ENCODE measurements around the gene TLE4.
A peak's percentile ranks its signal among the peaks of the same experiment; 100 is the strongest.
"Not testable (repeated sequence)": the region's sequence is repeated elsewhere in the genome, so short reads cannot be mapped to it uniquely, and the experiment has no call there.

Gene TLE4

DNA sequence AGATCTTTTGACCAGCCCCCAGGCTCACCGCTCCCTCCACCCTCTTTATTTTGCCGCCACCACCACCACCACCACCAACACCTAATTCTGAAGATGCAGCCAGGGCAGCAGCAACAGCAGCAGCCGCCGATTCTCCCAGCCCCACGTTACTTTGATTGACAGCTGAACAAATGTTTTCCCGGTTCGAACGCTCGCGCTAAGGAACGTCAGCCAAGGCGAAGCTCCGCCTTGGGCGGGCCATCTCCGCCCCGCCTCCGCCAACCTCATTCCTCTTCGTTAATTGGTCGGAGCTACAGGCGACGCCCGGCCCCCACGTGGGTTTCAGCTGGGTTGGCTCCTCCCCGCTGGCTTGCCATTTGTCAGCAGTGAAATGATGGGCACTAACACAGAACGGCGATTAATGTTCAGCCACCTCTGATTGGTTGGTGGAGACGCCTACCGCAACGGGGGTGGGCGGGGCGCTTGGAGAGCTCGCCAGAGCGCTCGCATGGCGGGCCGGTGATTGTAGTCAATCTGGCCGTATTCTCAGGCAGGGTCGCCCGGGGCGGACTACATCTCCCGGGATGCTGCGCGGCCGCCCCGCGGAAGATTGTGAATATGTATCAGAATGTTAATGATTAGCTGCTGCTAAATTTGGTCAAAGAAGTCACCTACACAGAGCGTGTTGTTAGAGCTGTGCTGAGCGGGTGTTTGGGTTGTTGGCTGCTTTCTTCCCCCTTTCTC is at the start of gene TLE4:
Gene TLE4 (plus strand): TSS at position 657 of the 723 bp plus-strand sequence. CDS start 826 bp downstream, outside the sequence.
- DNase-seq (ENCODE audit: low read depth) = peak; percentile 100
- H3K4me3 ChIP-seq (ENCODE audit: low read depth, low read length) = peak within 1 kb of the TSS; percentile 78

DNA sequence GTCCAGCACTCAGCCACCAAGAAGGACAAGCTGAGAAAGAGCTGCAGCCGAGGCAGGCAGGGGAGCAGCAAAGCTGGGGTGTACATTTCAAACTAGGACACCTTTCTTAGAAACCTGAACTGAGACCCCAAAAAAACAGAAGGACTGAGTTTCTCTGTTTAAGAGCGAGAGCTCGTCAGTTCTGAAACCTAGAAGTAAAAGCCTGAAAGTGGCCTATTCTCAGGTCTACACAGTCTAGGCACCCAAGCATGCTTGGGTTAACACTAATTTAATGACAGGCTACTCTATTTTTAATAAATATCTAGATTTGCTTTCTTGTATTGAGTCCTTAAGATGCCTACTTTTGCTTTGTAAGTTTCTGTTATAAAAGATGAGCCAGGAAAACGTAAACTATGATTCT is 49.0 kb upstream of the TLE4 start:
- no peak overlapping the region for H3K4me3 ChIP-seq (ENCODE audit: low read depth, low read length)
- no peak for DNase-seq (ENCODE audit: low read depth)

DNA sequence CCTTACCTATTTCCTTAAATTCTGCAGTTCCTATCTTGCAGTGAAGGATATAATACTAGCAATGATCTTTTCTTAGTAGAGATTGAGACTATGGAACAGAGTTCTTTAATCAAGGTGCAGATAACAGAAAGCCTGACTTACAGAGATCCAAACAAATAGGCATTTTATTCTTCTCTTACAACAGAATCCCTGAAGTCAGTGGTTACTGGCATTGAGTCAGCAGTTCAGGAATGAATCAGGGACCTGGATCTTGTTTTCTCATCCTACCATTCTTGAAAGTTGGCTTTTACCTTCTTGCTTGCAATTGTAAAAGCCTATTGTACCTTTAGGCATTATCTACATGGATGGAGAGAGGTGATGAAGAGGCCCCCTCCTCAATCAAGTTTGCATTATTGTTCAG is 47.5 kb upstream of the TLE4 start:
- DNase-seq (ENCODE audit: low read depth) = peak; percentile 10
- H3K4me3 ChIP-seq (ENCODE audit: low read depth, low read length) = no peak overlapping the region

DNA sequence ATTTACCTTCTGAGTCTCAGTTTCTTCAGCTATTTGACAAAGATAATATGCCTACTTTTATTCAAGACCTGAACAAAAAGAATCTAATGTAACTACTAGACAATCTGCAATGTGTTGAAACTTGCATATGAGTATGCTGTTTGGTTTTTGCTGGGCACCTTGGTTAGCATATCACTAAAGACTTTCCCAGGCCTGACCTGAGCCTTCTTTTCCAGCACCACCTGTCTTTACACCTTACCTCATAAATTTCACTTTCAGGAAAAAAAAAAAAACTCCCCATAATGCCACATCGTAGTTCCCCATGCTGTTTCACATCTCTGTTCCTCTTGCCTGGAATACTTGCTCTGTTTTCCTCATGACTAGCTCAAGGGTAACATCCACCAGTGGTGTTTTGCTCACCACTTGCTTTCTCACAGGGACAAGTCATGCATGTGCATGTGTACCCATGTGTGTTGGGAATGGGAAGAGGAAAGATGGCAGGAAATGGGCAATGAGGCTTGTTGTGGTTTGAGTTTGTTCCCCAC is 45.6 kb upstream of the TLE4 start:
- no peak overlapping the region for H3K4me3 ChIP-seq (ENCODE audit: low read depth, low read length)
- DNase-seq (ENCODE audit: low read depth) = no peak

DNA sequence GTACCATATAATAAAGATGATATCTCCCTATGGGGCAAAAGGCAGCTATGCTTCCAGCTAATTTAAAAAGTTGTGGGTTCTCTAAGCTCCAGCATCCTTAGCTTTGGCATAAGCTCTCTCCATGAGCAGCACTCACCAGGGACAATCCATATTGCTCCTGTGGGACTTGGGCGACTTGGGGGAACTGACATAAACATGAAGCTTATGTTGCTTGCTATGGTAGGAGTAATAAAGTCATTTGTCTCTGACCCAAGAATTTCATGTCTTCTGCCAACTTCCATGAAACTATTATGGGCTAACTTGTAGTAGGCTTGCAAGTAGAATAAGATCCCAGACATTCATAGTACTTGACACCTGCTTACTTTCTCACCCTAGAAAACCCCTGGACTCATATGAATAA is 36.2 kb upstream of the TLE4 start:
- DNase-seq (ENCODE audit: low read depth) = no peak

DNA sequence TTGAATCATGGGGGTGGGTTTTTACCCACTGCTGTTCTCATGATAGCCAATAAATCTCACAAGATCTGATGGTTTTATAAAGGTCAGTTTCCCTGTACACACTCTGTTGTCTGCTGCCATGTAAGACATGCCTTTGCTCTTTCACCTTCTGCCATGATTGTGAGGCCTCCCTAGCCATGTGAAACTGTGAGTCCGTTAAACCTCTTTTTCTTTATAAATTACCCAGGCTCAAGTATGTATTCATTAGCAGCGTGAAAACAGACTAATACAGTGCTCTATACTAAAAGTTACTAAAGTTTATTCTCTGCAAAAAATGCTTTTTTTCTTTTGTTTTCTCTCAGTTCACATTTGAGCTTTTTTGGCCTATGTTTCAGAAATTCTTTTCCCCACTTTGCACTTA is 33.9 kb upstream of the TLE4 start:
- no peak overlapping the region for H3K4me3 ChIP-seq (ENCODE audit: low read depth, low read length)
- DNase-seq (ENCODE audit: low read depth) = no peak

More for the DNA sequence above, 36.2 kb upstream of the TLE4 start:
- H3K4me3 ChIP-seq (ENCODE audit: low read depth, low read length) = no peak overlapping the region

DNA sequence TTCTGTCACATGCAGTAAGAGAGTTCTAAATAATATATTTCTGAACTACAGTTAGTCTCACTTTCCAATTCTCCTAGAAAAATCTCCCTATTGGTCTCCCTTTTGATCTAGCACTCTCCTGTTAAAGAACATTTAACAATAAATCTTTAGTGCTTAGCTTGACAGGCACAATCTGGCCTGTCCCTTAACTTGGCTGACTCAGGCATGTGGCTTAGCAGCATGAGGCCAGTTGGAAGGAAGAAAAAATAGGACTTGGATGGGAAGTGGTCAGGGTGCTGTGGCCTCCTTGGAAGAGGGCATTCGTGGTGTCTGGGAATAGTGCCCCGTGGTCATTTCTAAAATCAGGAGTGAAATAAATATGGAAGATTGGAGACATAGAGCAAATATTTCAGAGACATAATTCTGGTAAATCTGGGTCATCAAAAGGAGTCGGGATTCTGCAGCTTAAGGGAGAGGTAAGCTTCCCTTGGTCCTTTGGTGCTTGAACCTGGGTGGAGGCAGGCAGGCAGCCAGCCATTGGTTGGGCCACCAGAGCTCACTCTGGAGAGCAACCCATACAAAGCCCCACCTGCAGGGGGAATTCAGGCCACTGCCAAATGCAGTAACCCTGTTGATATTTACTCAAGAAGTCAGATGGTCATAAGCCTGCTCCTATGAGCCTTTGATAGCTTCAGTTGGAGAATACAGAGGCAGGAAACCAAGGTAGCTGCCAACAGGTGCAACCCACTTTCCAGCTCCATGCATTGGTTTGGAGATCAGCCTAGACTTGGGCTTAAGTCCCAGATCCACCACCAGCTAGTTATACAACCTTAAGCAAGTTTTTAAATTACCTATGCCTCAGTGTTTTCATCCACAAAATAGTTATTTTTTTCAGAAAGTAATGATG is 28.8 kb upstream of the TLE4 start:
- no peak overlapping the region for H3K4me3 ChIP-seq (ENCODE audit: low read depth, low read length)
- no peak for DNase-seq (ENCODE audit: low read depth)

DNA sequence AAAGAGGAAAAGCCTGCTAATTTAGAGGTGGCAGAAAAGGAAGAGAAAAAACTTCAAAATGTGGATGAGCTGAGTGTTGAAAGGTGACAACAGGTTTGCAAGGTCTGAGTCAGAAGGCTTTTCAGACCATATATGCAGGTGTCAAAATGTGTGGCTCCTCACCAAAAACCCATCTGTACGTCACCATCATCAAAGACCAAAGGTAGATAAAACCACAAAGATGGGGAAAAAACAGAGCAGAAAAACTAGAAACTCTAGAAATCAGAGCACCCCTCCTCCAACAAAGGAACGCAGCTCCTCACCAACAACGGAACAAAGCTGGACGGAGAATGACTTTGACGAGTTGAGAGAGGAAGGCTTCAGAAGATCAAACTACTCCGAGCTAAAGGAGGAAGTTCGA is 27.4 kb upstream of the TLE4 start:
- not testable (repeated sequence) for DNase-seq (ENCODE audit: low read depth); H3K4me3 ChIP-seq (ENCODE audit: low read depth, low read length)

DNA sequence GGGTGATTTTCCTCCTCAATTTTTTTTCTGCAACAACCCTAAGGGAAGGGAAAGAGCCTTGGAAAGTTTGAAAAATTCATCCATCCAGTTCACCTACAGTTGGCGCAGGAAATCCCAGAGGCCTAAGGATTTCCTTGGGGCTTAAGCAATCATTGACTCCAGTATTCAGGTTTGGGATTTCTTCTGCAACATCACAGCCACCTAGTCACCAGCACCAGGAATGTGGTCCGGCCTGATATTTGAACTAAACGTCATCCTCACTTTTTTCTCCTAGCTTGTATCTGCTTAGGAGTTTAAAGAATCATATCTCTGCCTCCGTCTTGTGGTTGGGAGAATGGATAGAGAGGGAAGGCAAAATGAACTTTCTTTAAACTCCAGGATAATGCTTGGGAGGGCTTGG is 20.2 kb upstream of the TLE4 start:
- DNase-seq (ENCODE audit: low read depth) = no peak
- H3K4me3 ChIP-seq (ENCODE audit: low read depth, low read length) = no peak overlapping the region

DNA sequence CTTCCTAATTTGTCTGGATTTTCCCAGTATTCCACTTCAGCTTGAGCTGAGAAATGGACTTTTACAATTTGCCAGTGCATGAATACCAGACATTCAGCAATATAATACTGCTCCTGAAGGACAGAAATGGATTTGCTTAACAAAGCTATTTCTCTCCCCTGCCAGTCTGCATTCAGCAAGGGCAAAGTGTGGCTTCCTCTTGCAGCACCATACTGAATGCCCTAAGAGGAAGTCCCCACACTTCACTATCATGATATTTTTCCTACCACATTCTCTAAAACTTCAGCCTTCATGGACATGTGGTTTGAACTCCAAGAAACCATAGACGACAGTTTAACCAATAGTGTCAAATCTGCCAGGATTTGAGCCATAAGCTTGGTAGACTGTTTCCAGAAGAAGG is 19.8 kb upstream of the TLE4 start:
- no peak overlapping the region for H3K4me3 ChIP-seq (ENCODE audit: low read depth, low read length)
- no peak for DNase-seq (ENCODE audit: low read depth)

DNA sequence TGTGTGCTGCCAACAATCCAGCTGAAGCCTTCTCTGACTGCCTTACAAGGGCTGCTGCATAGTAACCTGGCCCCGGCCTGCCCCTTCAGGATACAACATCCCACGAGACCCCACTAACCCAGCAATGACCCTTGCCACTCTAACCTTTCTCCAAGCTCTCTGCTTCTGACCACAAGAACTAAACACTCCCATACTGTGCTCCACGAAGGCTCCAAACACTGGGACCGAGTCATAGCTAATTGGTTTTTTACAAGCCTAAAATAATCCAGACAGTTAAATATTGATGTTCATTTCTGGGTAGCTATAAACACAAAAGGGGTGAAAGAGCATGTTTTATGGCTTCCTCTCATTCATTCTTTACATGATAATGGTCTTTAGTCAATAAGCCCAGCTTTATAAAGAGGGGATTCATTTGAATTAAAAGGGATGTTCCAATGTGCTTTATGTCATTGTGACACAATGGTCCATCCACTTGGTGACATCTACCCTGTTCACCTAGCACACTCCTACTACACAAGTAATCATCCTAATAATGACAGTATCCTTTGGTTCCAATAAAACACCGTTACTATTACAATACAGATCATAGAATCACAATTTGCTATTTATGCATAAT is 16.2 kb upstream of the TLE4 start:
- H3K4me3 ChIP-seq (ENCODE audit: low read depth, low read length) = no peak overlapping the region
- no peak for DNase-seq (ENCODE audit: low read depth)

DNA sequence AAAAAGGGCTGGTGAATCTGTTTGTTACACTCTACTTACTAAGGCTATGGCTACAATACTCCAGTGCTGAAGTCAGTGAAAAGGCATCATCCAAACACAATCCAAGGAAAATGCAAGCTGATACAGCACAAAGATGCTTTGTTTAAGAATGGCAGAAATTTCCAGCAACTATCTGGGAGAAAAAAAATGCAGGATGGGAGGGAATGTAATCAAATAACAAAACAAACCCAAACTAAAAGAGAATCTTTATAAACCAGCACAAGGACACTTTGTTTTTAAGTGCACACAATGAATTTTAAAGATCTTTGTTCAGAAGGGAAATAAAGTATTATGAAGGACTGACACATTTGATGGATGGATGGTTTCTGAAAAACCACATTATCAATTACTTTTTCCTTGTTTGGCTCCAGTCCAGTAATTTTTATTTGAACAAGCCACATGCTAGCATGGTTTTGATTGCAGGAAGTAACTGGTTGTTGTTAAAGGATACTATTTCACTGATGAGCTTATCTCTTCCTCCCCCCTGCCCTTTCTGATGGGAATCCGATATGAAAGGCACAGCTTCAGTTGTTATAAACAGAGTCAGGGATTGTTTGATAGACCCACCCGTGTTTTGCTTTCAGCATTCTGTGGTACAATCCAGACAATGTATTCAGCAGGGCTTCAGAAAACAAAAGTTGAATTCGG is 12.1 kb upstream of the TLE4 start:
- H3K4me3 ChIP-seq (ENCODE audit: low read depth, low read length) = no peak overlapping the region
- no peak for DNase-seq (ENCODE audit: low read depth)

DNA sequence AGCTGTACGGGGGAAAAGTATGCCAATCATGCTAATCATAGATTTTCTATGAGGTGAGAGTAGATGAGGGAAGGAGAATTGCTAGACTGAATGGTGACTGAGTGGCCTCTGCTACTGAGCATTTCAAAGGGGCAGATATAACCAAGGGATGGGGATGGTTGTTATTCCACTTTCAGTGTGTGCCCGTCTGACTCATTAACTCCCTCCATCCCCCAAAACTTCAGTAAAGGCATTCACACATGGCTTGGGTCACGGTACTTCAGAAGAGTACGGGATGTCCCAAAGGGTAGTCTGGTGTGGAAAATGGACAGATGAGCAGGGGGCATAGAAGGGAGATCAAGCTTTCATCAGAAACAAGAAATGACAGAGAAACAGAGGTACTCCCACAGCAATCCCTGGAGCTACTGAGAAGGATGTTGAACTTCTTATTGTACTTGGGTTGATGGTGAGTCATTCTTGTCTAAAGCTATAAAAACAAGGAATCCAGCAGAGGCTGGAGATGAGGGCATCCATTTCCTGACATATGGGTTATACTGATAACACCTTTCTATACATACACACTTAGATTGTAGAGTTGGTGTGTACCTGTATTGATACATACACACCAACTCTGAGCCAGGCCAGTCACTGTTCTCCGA is 8.9 kb upstream of the TLE4 start:
- DNase-seq (ENCODE audit: low read depth) = no peak
- no peak overlapping the region for H3K4me3 ChIP-seq (ENCODE audit: low read depth, low read length)

DNA sequence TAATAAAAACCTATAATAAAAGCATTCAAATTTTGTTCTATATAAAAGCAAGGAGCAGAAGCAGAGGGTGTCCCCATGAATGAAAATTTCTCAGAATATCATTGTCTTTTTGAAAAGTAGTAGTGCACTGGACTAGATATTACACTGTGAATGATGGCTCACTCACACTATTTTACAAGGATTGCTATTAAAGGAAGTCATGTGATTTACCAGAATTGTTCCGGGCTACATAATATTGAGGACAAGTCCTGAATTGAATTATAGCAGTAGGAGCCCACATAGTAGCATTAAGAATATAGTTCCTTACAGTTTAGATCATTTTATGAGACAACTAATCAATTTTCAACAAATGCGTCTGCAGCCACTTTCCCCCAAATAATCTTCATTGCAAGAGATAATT is 7.7 kb upstream of the TLE4 start:
- no peak overlapping the region for H3K4me3 ChIP-seq (ENCODE audit: low read depth, low read length)
- DNase-seq (ENCODE audit: low read depth) = no peak

DNA sequence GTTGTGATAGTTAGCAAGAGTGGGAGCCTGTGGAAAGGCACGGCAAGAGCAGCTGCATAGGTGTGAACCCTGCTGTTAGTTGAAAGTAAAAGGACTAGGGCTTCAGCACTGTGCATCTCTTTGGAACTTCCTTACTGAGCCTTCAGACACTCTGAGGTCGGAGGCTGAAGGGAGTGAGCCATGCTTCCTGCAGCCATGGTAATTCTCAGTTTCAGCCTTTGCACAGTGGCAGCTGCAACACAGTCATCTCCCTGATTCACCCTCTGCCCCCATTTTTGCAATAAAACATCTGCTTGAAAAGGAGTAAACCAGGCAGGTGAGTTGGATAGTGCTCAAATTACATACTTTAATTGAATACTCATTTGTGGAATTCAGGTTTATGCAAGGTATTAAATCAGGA is 6.5 kb upstream of the TLE4 start:
- no peak overlapping the region for H3K4me3 ChIP-seq (ENCODE audit: low read depth, low read length)
- no peak for DNase-seq (ENCODE audit: low read depth)

DNA sequence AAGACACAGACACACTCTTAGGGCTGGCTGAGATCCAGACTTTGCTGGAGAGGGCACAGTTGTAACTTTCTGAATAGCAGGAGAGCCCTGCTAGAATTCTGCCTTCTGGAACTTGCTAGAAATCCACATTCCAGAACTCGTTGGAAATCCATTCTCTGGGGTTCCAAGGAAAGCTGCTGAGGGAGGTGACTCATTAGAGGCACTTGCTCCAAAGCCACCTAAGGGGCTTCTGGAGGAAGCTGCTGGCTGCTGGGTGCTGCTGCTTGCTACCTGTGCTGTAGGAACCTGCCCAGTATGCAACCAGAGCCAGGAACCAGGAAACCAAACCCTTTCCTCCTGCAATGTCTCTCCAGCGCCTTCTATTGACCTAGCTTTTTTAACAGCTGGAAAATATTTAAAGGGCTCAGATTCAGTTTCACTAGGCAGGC is 4.1 kb upstream of the TLE4 start:
- no peak for DNase-seq (ENCODE audit: low read depth)
- H3K4me3 ChIP-seq (ENCODE audit: low read depth, low read length) = no peak overlapping the region

DNA sequence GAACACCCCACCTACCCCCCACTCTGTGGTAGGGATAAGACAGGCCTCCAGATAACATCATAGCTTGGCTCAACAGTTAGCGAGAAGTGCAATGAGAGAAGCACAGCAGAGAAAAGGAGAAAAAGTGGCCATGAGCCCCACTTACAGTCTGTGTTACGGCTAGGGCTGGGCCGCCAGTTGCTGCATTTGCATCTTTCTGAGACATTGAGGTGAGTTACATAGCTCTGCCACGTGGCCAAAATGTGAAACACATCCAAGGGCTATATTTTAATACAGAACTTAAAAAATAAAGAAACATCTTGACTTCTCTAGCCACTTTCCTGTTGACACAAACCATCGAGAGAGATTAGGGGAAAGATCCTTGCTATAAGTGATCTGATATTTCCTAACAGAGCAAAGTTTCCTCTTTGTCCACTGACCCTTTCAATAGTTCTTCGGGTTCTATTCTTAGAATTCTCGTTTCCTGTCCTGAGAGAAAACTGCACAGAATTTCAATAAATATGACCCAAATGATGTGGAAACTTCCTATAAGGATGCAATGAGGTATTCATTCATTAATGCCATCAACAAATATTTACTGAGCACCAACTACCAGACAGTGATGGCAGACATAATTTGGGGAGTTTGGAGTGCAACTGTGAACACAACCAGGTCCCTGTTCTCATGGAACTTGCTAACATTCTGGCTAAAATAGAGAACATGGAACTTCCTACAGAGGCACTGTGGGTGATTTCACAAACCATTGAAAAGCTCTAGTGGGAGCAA is 3.2 kb upstream of the TLE4 start:
- no peak overlapping the region for H3K4me3 ChIP-seq (ENCODE audit: low read depth, low read length)
- no peak for DNase-seq (ENCODE audit: low read depth)

DNA sequence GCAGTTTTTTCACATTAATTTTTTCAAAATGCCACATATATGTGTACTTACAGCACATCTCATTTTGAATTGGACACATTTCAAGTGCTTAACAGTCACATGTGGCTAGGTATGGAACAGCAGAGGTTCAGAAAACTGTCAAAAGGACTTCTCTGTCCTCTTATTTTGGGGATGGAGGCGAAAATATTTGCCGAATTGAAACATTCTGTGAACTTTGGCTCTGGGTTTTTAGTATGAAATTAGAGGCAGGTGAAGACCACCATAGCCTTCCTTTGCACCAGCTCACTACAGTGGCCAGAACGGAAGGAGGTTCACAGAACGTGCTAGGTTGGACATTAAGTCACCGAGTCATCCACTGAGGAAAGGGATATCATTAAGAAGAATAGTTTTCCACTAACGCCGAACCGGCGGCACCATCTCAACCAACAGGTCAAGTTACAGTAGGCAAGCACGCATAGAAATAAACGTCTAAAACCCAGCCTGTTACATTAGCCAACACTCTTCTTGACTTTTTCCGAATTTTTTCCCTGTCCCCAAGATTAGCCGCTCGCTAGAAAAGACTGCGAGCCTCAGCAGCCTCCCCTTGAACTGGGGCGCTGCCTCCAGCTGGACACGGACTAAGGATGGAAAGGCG is 1.8 kb upstream of the TLE4 start:
- DNase-seq (ENCODE audit: low read depth) = no peak
- H3K4me3 ChIP-seq (ENCODE audit: low read depth, low read length) = peak overlapping the region; percentile 74
